T-helper 2 cell treated with Interferon-gamma antibody and Interleukin-4, amounts not matched to agents 5 μg/mL and 100 μg/mL, for 36 hours (primary cell): ENCODE results near the gene PRKD3.

Experiments used
- DNase-seq: peaks from one replicate; pipeline ENCODE4 v3.0.0; 2021; ENCODE audit warnings: low spot score
- H3K27ac Mint-ChIP-seq: one replicate; pipeline ENCODE4 v1.8.0; 2021; ENCODE audit warnings: mild to moderate bottlenecking, mixed read lengths
- H3K27me3 Mint-ChIP-seq: one replicate; pipeline ENCODE4 v1.8.0; 2021; ENCODE audit warnings: low read depth, mixed read lengths
- H3K36me3 Mint-ChIP-seq: one replicate; pipeline ENCODE4 v1.8.0; 2021; ENCODE audit warnings: low read depth, mixed read lengths
- H3K4me1 Mint-ChIP-seq: one replicate; pipeline ENCODE4 v1.8.0; 2021; ENCODE audit warnings: low read depth, mixed read lengths
- H3K4me3 Mint-ChIP-seq: one replicate; pipeline ENCODE4 v1.8.0; 2022; ENCODE audit warnings: mild to moderate bottlenecking, moderate library complexity, mixed read lengths
- H3K9me3 Mint-ChIP-seq: one replicate; pipeline ENCODE4 v1.8.0; 2021; ENCODE audit warnings: mixed read lengths

PRKD3 gene

GRCh38 chr2:37332560-37332959 lies 7.9 kb upstream of the PRKD3 start:
- Mint-ChIP-seq H3K4me1 (no peaks in the 10 kb centered on the region), H3K4me3 (no peak overlapping the region), H3K9me3 (no peaks in the 10 kb centered on the region), H3K36me3 (no peaks in the 10 kb centered on the region), H3K27ac (no peak overlapping the region), H3K27me3 (peaks cover 56% of the 10 kb centered on the region)
- DNase-seq = no peak

GRCh38 chr2:37330681-37331080 lies 6.0 kb upstream of the PRKD3 start:
- no peak for DNase-seq
- Mint-ChIP-seq H3K9me3 (no peaks in the 10 kb centered on the region), H3K36me3 (no peaks in the 10 kb centered on the region), H3K27me3 (peaks cover 66% of the 10 kb centered on the region), H3K4me3 (no peak overlapping the region), H3K27ac (no peak overlapping the region), H3K4me1 (peaks cover under 1% of the 10 kb centered on the region)

- DNase-seq = no peak
- Mint-ChIP-seq H3K36me3 (peaks cover 7% of the 10 kb centered on the region), H3K9me3 (no peaks in the 10 kb centered on the region), H3K4me3 (no peak overlapping the region), H3K27ac (no peak overlapping the region), H3K4me1 (peaks cover 19% of the 10 kb centered on the region), H3K27me3 (peaks cover 59% of the 10 kb centered on the region)
Observed at GRCh38 chr2:37326866-37327634, 2.4 kb upstream of the PRKD3 start.

DNA sequence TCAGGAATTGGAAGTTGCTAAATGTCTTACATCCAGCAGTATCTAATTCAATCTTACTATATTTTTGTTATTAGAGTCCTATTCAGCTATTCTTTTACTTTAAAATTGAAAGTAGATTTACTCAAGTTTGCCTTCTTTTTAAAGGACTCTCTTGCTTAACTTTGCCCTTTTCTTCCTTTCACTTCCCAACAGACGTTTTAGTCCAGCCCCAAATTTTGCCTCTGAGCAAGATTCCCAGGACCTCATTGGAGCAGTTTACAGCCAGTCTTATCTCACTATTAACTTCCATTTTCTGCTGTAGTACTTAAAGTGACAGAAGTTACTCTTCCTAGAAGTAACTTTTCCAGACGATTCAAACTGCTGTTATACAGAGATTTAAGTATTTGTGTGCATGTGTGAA lies 1.7 kb upstream of the PRKD3 start:
- Mint-ChIP-seq H3K4me1 (peaks cover 23% of the 10 kb centered on the region), H3K27ac (no peak overlapping the region), H3K27me3 (peaks cover 60% of the 10 kb centered on the region), H3K4me3 (no peak overlapping the region), H3K36me3 (peaks cover 7% of the 10 kb centered on the region), H3K9me3 (no peaks in the 10 kb centered on the region)
- no peak for DNase-seq

DNA sequence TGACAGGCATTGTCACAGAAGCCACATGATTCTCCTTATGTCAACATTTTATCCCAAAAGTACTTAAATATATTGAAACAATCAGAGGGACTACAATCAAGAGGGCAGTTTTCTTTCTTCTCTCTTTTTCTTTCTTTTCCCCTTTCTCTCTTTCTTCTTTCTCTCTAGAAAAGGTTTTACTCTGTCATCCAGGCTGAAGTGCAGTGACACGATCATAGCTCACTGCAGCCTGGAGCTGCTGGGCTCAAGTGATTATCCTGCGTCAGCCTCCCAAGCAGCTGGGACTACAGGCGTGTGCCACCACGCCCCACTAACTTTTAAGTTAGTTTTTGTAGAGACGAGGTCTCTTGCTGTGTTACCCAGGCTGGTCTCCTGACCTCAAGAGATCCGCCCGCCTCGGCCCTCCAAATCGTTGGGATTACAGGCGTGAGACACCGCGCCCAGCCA lies 1.0 kb upstream of the PRKD3 start:
- Mint-ChIP-seq H3K9me3 (no peaks in the 10 kb centered on the region), H3K4me3 (peak overlapping the region; percentile 78), H3K27ac (no peak overlapping the region), H3K27me3 (peaks cover 55% of the 10 kb centered on the region), H3K36me3 (peaks cover 7% of the 10 kb centered on the region), H3K4me1 (peaks cover 26% of the 10 kb centered on the region)
- DNase-seq = no peak

- DNase-seq = no peak
- Mint-ChIP-seq H3K27ac (no peak overlapping the region), H3K27me3 (peaks cover 53% of the 10 kb centered on the region), H3K36me3 (peaks cover 7% of the 10 kb centered on the region), H3K4me3 (peak overlapping the region; percentile 34), H3K4me1 (peaks cover 27% of the 10 kb centered on the region), H3K9me3 (no peaks in the 10 kb centered on the region)
Observed at GRCh38 chr2:37324536-37324785, 172 bp downstream of the PRKD3 start.

GRCh38 chr2:37323781-37324535 lies 675 bp downstream of the PRKD3 start:
- H3K36me3 Mint-ChIP-seq = peaks cover 7% of the 10 kb centered on the region
- H3K27me3 Mint-ChIP-seq = peaks cover 53% of the 10 kb centered on the region
- peak; percentile 25 for DNase-seq
- peaks cover 27% of the 10 kb centered on the region for H3K4me1 Mint-ChIP-seq
- no peaks in the 10 kb centered on the region for H3K9me3 Mint-ChIP-seq
- H3K4me3 Mint-ChIP-seq = peak overlapping the region; percentile 95
- peak overlapping the region; percentile 84 for H3K27ac Mint-ChIP-seq

DNA sequence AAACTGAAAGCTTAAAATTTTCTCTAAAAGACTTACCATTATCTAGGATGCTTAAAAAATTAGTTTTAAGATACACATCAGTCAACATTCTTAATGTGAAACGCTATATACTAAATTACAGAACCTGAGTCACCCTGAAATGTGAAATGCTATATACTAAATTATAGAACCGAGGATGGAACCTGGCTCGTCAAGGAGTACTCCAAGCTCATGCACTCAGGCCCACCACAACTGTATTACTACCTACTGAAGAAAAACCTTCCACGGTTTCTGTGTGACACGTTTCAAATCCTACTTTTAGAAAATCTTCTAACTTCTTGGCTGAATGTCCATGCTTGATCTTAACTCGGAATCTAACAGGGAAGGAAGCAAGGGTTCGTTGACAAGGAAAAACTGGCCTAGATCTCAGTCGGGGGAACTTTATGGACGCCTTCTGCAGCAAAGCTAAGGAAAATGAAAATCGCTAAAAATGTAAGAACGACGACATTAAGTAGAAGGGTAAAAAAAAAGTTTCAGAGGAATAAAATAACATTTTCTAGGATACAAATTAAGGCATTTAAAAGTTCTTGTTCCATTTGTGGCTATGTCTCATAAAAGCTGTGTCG lies 1.4 kb downstream of the PRKD3 start:
- Mint-ChIP-seq H3K4me3 (peak overlapping the region; percentile 95), H3K4me1 (peaks cover 34% of the 10 kb centered on the region), H3K27me3 (peaks cover 51% of the 10 kb centered on the region), H3K27ac (peak overlapping the region; percentile 84), H3K9me3 (no peaks in the 10 kb centered on the region), H3K36me3 (peaks cover 7% of the 10 kb centered on the region)
- no peak for DNase-seq

GRCh38 chr2:37322368-37322767 lies 2.3 kb downstream of the PRKD3 start:
- H3K4me1 Mint-ChIP-seq = peaks cover 42% of the 10 kb centered on the region
- DNase-seq = no peak
- peaks cover 43% of the 10 kb centered on the region for H3K27me3 Mint-ChIP-seq
- no peaks in the 10 kb centered on the region for H3K9me3 Mint-ChIP-seq
- H3K36me3 Mint-ChIP-seq = peaks cover 10% of the 10 kb centered on the region
- H3K27ac Mint-ChIP-seq = no peak overlapping the region
- no peak overlapping the region for H3K4me3 Mint-ChIP-seq

DNA sequence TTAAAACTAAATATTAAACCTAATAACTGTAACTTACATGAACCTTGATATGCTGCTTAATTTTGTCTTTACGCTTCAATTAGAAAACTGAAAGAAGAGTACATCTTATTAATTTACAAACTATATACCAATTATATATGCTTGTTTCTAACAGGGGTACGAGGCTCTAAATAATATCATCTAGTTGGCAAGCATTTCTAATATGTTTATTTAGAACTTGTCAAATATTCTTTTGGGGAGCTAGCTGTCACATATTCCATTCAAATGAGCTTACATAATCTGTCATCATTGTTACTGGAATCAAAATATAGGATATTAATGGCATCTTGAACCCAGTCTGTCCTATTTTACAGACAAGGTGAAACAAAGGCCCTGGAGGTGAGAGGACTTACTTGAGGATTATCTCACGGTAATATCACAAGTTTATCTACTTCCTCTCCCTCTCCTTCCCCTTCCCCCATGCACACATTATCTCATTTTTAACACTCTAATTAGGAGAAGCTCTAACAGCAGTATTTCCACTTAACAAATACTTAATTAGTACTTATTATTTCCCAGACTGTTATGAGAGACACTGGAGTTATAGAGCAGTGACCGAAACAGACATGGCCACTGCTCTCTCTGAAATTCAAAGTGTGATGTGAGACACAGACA lies 3.5 kb downstream of the PRKD3 start:
- Mint-ChIP-seq H3K4me1 (peaks cover 43% of the 10 kb centered on the region), H3K27me3 (peaks cover 31% of the 10 kb centered on the region), H3K36me3 (peaks cover 10% of the 10 kb centered on the region), H3K9me3 (no peaks in the 10 kb centered on the region), H3K4me3 (no peak overlapping the region), H3K27ac (no peak overlapping the region)
- no peak for DNase-seq

- Mint-ChIP-seq H3K9me3 (no peaks in the 10 kb centered on the region), H3K36me3 (peaks cover 10% of the 10 kb centered on the region), H3K27me3 (peaks cover 22% of the 10 kb centered on the region), H3K27ac (no peak overlapping the region), H3K4me3 (no peak overlapping the region), H3K4me1 (peaks cover 39% of the 10 kb centered on the region)
- no peak for DNase-seq
Observed at GRCh38 chr2:37319754-37320609, 4.7 kb downstream of the PRKD3 start.

GRCh38 chr2:37318401-37318800 lies 6.2 kb downstream of the PRKD3 start:
- DNase-seq = no peak
- peaks cover 14% of the 10 kb centered on the region for H3K27me3 Mint-ChIP-seq
- H3K4me1 Mint-ChIP-seq = peaks cover 32% of the 10 kb centered on the region
- no peaks in the 10 kb centered on the region for H3K9me3 Mint-ChIP-seq
- H3K27ac Mint-ChIP-seq = no peak overlapping the region
- H3K4me3 Mint-ChIP-seq = no peak overlapping the region
- H3K36me3 Mint-ChIP-seq = peaks cover 4% of the 10 kb centered on the region

DNA sequence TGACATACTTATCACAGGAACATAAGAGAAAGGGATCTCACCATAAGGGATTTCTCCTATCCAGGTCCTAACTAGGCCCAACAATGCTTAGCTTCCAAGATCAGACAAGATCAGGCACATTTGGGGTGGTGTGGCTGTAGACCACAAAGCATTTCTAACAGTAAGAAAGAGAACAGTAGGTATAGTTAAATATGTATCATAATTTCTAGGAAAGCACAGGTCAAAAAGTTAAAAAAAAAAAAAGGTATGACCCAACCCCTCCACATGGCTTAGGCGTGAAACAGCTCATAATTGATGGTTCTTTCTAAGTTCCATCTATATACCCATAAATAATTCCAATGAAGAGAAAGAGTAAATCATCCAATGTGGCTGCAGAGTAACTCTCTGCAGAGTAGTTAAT lies 6.9 kb downstream of the PRKD3 start:
- Mint-ChIP-seq H3K36me3 (peaks cover 3% of the 10 kb centered on the region), H3K4me3 (no peak overlapping the region), H3K27ac (no peak overlapping the region), H3K4me1 (peaks cover 28% of the 10 kb centered on the region), H3K9me3 (no peaks in the 10 kb centered on the region), H3K27me3 (peaks cover 10% of the 10 kb centered on the region)
- no peak for DNase-seq
